NCI-H345 treated with DMSO at 0.1 percent for 48 hours (cell line): Measurements from ENCODE around the gene AP1G2.
"Not testable (repeated sequence)": the region's sequence is repeated elsewhere in the genome, so short reads cannot be mapped to it uniquely, and the experiment has no call there.

Experiments used
- DNase-seq: peaks from one replicate; lab custom pipeline; 2025; ENCODE audit not compliant: unreplicated experiment; lab: John Stamatoyannopoulos, UW

Gene AP1G2, protein sequence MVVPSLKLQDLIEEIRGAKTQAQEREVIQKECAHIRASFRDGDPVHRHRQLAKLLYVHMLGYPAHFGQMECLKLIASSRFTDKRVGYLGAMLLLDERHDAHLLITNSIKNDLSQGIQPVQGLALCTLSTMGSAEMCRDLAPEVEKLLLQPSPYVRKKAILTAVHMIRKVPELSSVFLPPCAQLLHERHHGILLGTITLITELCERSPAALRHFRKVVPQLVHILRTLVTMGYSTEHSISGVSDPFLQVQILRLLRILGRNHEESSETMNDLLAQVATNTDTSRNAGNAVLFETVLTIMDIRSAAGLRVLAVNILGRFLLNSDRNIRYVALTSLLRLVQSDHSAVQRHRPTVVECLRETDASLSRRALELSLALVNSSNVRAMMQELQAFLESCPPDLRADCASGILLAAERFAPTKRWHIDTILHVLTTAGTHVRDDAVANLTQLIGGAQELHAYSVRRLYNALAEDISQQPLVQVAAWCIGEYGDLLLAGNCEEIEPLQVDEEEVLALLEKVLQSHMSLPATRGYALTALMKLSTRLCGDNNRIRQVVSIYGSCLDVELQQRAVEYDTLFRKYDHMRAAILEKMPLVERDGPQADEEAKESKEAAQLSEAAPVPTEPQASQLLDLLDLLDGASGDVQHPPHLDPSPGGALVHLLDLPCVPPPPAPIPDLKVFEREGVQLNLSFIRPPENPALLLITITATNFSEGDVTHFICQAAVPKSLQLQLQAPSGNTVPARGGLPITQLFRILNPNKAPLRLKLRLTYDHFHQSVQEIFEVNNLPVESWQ

GRCh38 chr14:23567186-23568020 lies at the start of gene AP1G2:
Gene AP1G2, minus strand, starts transcription at chr14:23567791. Its CDS starts 477 bp downstream, at chr14:23567314.
- peak; percentile 79 for DNase-seq

DNA sequence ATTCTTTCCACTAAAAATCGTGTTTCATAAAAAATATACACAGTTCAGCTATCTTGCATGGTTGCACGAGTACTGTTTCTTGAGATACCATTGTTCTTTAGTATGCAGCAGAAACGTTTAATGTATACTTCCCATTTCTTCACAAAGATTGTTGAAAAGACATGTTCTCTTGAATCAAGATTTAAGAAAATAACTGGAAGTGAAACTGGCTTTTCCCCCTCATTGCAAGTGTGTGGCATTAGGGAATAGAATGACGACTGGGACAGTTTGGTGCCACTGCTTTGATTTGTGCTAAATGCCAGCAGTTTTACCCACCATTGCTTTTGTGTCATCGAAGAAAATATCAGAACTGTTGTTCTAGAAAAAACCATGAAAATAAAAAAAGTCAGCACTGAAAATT lies 48.3 kb upstream of the AP1G2 start:
- DNase-seq: no peak

DNA sequence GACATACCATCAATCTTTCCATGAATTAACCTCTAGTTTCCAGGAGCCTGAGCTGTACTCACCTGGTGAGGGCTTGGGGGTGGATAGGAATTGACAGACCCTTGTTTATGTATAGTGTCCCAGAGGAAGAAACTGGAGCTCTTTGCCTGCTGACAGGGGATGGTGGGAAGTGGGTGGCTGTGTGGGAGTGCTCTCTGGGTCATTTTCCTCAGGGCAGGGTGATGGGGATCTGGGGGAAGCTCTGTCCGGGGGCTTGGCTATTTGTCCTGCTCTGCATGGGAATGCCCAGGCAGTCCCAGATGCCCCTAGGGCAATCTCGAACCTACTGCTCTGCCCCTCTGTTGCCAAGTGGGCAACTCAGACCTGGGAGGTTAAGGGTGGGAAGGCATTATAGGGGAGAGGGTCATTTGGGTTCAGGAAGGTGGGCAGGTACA lies 46.8 kb upstream of the AP1G2 start:
- DNase-seq: no peak

- no peak for DNase-seq
Observed at GRCh38 chr14:23613242-23614070, 45.9 kb upstream of the AP1G2 start.

- DNase-seq: no peak
Observed at GRCh38 chr14:23612802-23613201, 45.2 kb upstream of the AP1G2 start.

GRCh38 chr14:23612354-23612732 lies 44.8 kb upstream of the AP1G2 start:
- DNase-seq: no peak

- DNase-seq: no peak
Observed at GRCh38 chr14:23610815-23611289, 43.3 kb upstream of the AP1G2 start.

DNA sequence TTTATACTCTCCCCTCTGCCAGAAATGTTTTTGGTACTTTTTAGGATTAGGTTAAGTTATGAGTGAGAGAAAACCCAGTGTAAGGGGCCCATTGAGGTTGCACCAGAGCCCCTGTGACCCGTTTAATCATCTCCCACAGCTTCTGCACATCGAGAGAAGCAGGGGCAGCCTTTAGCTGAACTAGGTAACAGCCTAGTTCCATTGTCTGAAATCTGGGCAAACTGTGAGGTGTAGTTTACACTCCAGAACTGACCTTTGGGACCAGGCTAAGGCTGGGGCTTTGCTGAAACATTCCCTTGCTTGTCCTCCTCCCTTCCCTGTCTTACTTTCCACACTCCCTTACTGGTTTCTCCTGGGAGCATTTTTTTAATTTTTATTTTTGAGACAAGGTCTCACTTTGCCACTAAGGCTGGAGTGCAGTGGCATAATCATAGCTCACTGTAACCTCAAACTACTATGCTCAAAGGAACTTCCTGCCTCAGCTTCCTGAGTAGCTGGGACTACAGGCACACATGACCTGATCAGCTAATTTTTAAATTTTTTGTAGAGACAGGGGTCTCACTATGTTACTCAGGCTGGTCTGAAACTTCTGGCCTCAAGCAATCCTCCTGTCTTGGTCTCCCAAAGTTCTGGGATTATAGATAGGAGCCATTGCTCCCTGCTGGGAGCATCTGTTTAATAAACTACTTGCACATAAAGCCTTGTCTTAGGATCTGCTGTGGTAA lies 42.7 kb upstream of the AP1G2 start:
- DNase-seq: no peak

- not testable (repeated sequence) for DNase-seq
Observed at GRCh38 chr14:23609411-23610089, 42.0 kb upstream of the AP1G2 start.

DNA sequence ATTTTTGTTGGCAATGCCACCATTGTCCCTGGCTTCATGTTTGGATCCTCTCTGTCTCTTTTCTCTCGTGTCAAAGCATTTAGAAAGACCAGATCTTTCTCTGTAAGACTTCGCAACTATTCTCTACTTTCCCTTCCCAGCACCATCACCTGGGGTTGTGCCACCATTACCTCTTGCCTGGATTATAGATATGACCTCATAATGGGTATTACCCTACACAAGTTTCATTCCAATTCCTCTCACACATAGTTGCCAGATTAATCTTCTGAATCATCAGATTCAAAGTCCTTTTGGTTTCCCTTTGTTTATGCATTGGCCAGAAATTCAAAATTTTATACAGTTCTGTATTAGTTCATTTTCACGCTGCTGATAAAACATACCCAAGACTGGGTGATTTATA lies 41.4 kb upstream of the AP1G2 start:
- DNase-seq: no peak

DNA sequence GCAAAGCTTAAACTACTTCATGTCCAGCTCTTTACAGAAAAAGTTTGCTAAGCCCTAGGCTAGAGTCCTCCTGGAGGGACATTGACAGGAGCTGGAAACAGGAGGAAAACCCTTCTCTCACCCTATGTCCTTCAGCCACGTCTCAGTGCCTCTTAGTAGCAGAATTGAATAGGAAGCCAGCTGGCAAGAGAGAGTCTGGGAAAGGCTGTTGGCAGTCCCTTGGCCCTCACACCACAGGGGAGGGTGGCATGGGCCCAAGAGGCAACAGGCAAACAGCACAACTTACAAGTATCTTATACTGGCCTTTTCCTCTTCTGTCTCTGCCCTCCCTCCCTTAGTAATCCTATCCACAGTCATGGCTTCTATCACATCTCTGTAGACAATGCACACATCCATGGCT lies 40.9 kb upstream of the AP1G2 start:
- DNase-seq: no peak

GRCh38 chr14:23605931-23606585 lies 38.5 kb upstream of the AP1G2 start:
- DNase-seq: no peak

GRCh38 chr14:23604675-23605170 lies 37.1 kb upstream of the AP1G2 start:
- DNase-seq: no peak

DNA sequence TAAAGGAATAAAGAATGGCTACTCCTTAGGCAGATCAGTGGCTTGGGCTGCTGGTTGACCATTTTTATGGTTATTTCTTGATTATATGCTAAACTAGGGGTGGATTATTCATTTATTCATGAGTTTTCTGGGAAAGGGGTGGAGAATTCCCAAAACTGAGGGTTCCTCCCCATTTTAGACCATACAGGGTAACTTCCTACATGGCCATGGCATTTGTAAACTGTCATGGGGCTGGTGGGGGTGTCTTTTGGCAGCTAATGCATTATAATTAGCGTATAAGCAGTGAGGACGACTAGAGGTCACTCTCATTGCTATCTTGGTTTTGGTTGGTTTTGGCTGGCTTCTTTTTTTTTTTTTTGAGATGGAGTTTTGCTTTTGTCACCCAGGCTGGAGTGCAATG lies 36.6 kb upstream of the AP1G2 start:
- DNase-seq: no peak

DNA sequence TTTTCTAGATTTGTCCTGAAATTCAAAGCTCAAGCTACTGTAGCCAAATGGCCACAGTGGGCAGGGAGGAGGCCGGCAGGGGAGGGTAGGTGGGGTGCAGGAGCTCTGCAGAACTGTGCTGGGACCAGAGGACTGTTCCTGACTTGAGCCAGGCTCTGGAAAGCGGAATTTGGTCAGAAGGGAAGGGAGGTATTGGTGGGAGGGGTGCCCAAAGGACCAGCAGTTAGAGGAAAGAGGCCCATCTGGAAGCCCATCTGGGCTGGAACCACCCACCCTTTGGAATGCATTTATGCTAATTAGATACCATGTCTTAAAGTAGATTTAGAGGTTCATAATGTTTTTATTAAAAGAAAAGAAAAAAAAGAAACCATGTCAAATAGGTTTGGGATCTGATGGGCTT lies 35.5 kb upstream of the AP1G2 start:
- no peak for DNase-seq

DNA sequence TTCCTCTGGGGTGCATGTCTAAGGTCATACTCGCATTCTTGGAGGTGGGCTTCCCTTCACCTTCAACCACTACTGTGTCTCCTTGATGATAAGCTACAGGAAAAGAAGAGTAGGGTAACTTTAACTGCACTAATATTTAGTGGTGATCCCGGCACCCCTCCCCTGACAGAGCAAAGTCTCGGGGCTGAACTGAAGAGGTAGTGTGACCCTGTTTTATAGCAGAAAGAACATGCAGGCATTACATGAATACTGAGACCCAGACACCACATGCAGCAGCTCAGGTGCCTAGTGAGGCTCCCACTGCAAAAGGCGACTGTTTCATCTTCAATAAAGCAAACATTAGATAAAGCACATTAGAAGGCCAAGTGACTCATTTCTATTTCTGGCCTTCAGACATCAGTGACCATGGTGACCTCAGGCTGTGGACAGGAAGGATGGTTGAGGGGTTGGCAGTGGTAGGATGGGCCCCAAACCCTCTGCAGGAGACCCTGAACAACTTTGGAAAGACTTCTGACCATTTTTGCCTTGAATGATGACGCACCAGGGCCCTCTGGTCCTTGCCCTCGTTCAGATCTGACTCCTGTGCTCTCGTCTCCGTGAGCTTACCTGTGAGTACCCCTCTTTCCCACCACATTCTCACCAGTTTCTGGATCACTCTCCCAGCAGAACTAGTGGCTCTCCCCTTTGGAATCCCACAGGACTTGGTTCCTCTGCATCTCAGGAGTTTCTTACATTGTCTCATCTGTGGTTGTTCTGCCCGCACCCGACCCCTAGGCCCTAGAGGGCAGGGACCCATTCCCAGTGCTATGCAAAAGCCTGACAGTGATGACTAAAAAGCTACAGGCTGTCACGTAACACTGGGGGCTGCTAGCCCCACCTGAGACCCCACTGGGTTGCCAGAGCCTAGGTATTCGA lies 34.8 kb upstream of the AP1G2 start:
- DNase-seq: no peak

GRCh38 chr14:23601845-23602180 lies 34.2 kb upstream of the AP1G2 start:
- DNase-seq: no peak

DNA sequence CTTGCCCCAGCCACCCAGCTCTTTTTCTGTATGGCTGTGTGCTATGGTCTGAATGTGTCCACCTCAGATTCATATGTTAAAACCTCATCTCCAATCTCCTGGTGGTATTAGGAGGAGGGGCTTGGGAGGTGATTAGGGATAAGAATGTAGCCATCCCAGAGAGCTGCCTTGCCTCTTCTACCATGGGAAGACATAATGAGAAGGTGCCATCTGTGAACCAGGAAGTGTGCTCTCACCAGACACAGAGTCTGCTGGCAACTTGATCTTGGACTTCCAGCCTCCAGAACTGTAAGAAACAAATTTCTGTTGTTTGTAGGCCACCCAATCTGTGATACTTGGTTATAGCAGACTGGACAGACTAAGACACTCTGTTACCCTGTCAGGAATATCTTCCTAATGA lies 33.8 kb upstream of the AP1G2 start:
- no peak for DNase-seq
